K562 (cell line): ENCODE results near the gene CSRNP3. TPM values are rescaled to one million over a fixed set of nuclear protein-coding genes. Genes with fewer than 3 reads are reported as not detected.

Source experiments
- ATAC-seq: fragments of 200-7000 bp; cut with Tn5 transposase; 3 replicates; pipeline ENCODE4 v1.9.1; 2020; ENCODE audit warnings: moderate library complexity
- BruUV-seq: library from RNA; stranded (reverse); fragments of 400-500 nt; replicated peaks from 2 replicates; lab custom pipeline; 2021; lab: Mats Ljungman, UMichigan
- CTCF ChIA-PET: fragments of 300-600 bp; formaldehyde crosslinking; extraction: SDS; loops from one replicate; lab custom pipeline; 2021; ENCODE audit warnings: low intra/inter-chr PET ratio; lab: Yijun Ruan, JAX
- POLR2A ChIA-PET: fragments of 300-600, 350-650 bp; sonication (Branson Sonifier 250); formaldehyde crosslinking; extraction: SDS; loops from one replicate; lab custom pipeline; 2021; ENCODE audit warnings: antibody characterized with exemption, inconsistent platforms; lab: Yijun Ruan, JAX
- DNase-seq, 4 experiments: peaks; one replicate each; pipeline versions ENCODE4 v3.0.0 to v3.0.0-alpha.2; 2011 to 2018; ENCODE audit warnings: low spot score in 3 of 4, mixed read lengths in 3 of 4; ENCODE audit errors: extremely low read depth in 1 of 4
- FAIRE-seq: peaks from 2 replicates; lab custom pipeline; 2011; peaks lifted over from hg19 to GRCh38; lab: Jason Lieb, UNC
- H2AFZ ChIP-seq: 2 replicates; pipeline ENCODE4 v1.6.0; 2011; ENCODE audit warnings: low read depth, low read length, control low read depth, inconsistent platforms
- H3K27ac ChIP-seq: fragments of 200-600 bp; 3 replicates; pipeline ENCODE4 v1.8.0; 2011; ENCODE audit warnings: low read depth, mild to moderate bottlenecking, control low read depth, inconsistent platforms, low read length, moderate library complexity, mixed read lengths; ENCODE audit errors: extremely low read depth
- H3K27me3 ChIP-seq, 2 experiments: fragments of 300-600 bp in 1 of 2; 2 replicates in 1 of 2; 3 replicates in 1 of 2; pipeline versions ENCODE4 v1.6.0 to v1.8.0; 2011; ENCODE audit warnings: inconsistent platforms in 2 of 2, low read length in 2 of 2, mild to moderate bottlenecking in 1 of 2, mixed read lengths in 1 of 2, moderate library complexity in 1 of 2; ENCODE audit not compliant: control insufficient read depth in 2 of 2, insufficient read depth in 2 of 2
- H3K36me3 ChIP-seq: fragments of 300-600 bp; 3 replicates; pipeline ENCODE4 v1.8.0; 2011; ENCODE audit warnings: mild to moderate bottlenecking, low read length, inconsistent platforms; ENCODE audit not compliant: control insufficient read depth, insufficient read depth
- H3K4me1 ChIP-seq, 2 experiments: fragments of 200-600 bp in 1 of 2; replicated peaks in 1 of 2; 2 replicates in 1 of 2; 3 replicates in 1 of 2; pipeline versions ENCODE4 v1.5.1 to v1.8.0; 2011; ENCODE audit warnings: inconsistent platforms in 2 of 2, low read length in 2 of 2, mild to moderate bottlenecking in 1 of 2, mixed read lengths in 1 of 2, moderate library complexity in 1 of 2; ENCODE audit not compliant: control insufficient read depth in 2 of 2, insufficient read depth in 2 of 2
- H3K4me2 ChIP-seq: 2 replicates; pipeline ENCODE4 v1.6.1; 2011; ENCODE audit warnings: low read length, control low read depth, inconsistent platforms, mixed read lengths; ENCODE audit not compliant: insufficient read depth
- H3K4me3 ChIP-seq: fragments of 200-600 bp; sonication (generic), shearing (Covaris generic); 2 replicates; pipeline ENCODE4 v1.5.1; 2016; ENCODE audit warnings: control low read depth, inconsistent platforms
- H3K79me2 ChIP-seq: fragments of 200-600 bp; 3 replicates; pipeline ENCODE4 v1.8.0; 2011; ENCODE audit warnings: low read length, inconsistent platforms; ENCODE audit not compliant: control insufficient read depth, insufficient read depth
- H3K9ac ChIP-seq, 2 experiments: 2 replicates each; pipeline versions ENCODE4 v1.6.0 to v1.6.1; 2011; ENCODE audit warnings: low read depth in 2 of 2, low read length in 2 of 2, control low read depth in 1 of 2, inconsistent platforms in 1 of 2, mild to moderate bottlenecking in 1 of 2, mixed read lengths in 1 of 2; ENCODE audit not compliant: insufficient read depth in 1 of 2
- H3K9me1 ChIP-seq: one replicate; pipeline ENCODE4 v1.6.0; 2011; ENCODE audit warnings: inconsistent platforms, mild to moderate bottlenecking, low read length, moderate library complexity; ENCODE audit not compliant: control insufficient read depth, insufficient read depth
- H3K9me3 ChIP-seq: replicated peaks from 2 replicates; pipeline ENCODE4 v1.5.1; 2011; ENCODE audit warnings: low read depth, low read length, inconsistent platforms; ENCODE audit not compliant: control insufficient read depth, insufficient read depth
- H4K20me1 ChIP-seq: replicated peaks from 2 replicates; pipeline ENCODE4 v1.6.1; 2011; ENCODE audit warnings: low read length, inconsistent platforms, mixed read lengths; ENCODE audit not compliant: control insufficient read depth, insufficient read depth
- CSDE1 ChIP-seq, 2 experiments: fragments of 450-650 bp; IDR thresholded peaks; 2 replicates each; pipeline ENCODE4 v1.6.1; 2016; ENCODE audit warnings: mild to moderate bottlenecking in 1 of 2
- MTA1 ChIP-seq: fragments of 450-650 bp; IDR thresholded peaks from 2 replicates; pipeline ENCODE4 v1.6.1; 2017; ENCODE audit warnings: borderline replicate concordance
- MTA3 ChIP-seq: fragments of 450-650 bp; formaldehyde crosslinking; IDR thresholded peaks from 2 replicates; pipeline ENCODE4 v1.6.1; 2017; ENCODE audit warnings: mild to moderate bottlenecking, borderline replicate concordance
- NFXL1 ChIP-seq: fragments of 450-650 bp; formaldehyde crosslinking; IDR thresholded peaks from 2 replicates; pipeline ENCODE4 v1.4.0; 2021; ENCODE audit warnings: mild to moderate bottlenecking
- RAD51 ChIP-seq: fragments of 450-650 bp; IDR thresholded peaks from 2 replicates; pipeline ENCODE4 v1.7.1; 2016; ENCODE audit warnings: low read depth, mild to moderate bottlenecking, borderline replicate concordance
- RBFOX2 ChIP-seq: fragments of 200-400 bp; formaldehyde crosslinking; IDR thresholded peaks from 2 replicates; pipeline ENCODE4 v1.6.1; 2017; ENCODE audit warnings: low read depth, mild to moderate bottlenecking, low read length, moderate library complexity
- RFX1 ChIP-seq: fragments of 450-650 bp; IDR thresholded peaks from 2 replicates; pipeline ENCODE4 v1.6.1; 2016; ENCODE audit warnings: mild to moderate bottlenecking, moderate library complexity
- SIN3B ChIP-seq: fragments of 450-650 bp; IDR thresholded peaks from 2 replicates; pipeline ENCODE4 v1.6.1; 2017; ENCODE audit warnings: low read depth, mild to moderate bottlenecking, moderate library complexity
- ZNF121 ChIP-seq: sonication (generic); formaldehyde crosslinking; conservative IDR thresholded peaks from 2 replicates; pipeline ENCODE4 v1.8.0; 2022; ENCODE audit warnings: missing genetic modification reagents
- ZNF589 ChIP-seq: fragments of 200-800 bp; sonication (Bioruptor generic); IDR thresholded peaks from 2 replicates; pipeline ENCODE4 v1.6.1; 2016; ENCODE audit warnings: low read depth, missing genetic modification characterization, missing compliant biosample characterization
- WGBS: fragments of 100-300 bp; shearing (Covaris generic); methylation state at CpG from one replicate; pipeline ENCODE4 v1.1.6; 2016; ENCODE audit warnings: low coverage, mixed read lengths; ENCODE audit not compliant: insufficient coverage; ENCODE audit errors: missing lambda C conversion rate; 5-methylcytosine and 5-hydroxymethylcytosine counted together
- in situ Hi-C: fragments of 300-500 bp; cut with MboI; formaldehyde crosslinking; loops from 4 replicates; pipeline ENCODE4 v1.15.0; 2018; ENCODE audit warnings: inconsistent platforms, mixed read lengths
- intact Hi-C: fragments of 100-400 bp; cut with micrococcal nuclease; formaldehyde crosslinking; loops from 2 replicates; pipeline ENCODE4 v1.14.2; 2022
- polyA plus RNA-seq, 8 experiments: library from polyadenylated mRNA; depleted of rRNA in 4 of 8; stranded (reverse) in 5 of 8; unstranded in 3 of 8; fragments of >200 nt; fragmentation: Nextera tagmentation in 2 of 8; fragmentation: Illumina TruSeq in 1 of 8; extraction: Ambion mirVana in 2 of 8; extraction: Trizol in 1 of 8; gene quantifications; 2 replicates each; pipeline versions ENCODE4 v1.2.1 to v1.2.3, GENCODE V29; 2011 to 2014; ENCODE audit warnings: inconsistent platforms in 1 of 8, missing spikeins in 1 of 8
- total RNA-seq, 7 experiments: library from RNA; depleted of rRNA in 6 of 7; stranded (reverse); fragments of >200 nt in 6 of 7; fragmentation: Illumina TruSeq in 2 of 7; extraction: Trizol in 2 of 7; gene quantifications; 2 replicates each; pipeline versions ENCODE4 v1.2.1 to v1.2.3, GENCODE V29; 2011 to 2021; ENCODE audit warnings: low replicate concordance in 1 of 7
- TF ChIP-seq, protein P1 (sequence below): fragments of 450-650 bp; IDR thresholded peaks from 2 replicates; pipeline ENCODE4 v1.6.1; 2017; ENCODE audit warnings: antibody characterized with exemption
- TF ChIP-seq, protein P2 (sequence below), 2 experiments: fragments of 450-650 bp; IDR thresholded peaks; 2 replicates each; pipeline ENCODE4 v1.6.1; 2016
- TF ChIP-seq, protein P3 (sequence below): fragments of 450-650 bp; IDR thresholded peaks from 2 replicates; pipeline ENCODE4 v1.6.1; 2016; ENCODE audit warnings: missing biosample characterization, missing genetic modification characterization

Gene CSRNP3
- total and polyA plus RNA-seq, 9 of the 15 experiments (the other 6 are each of a cell fraction or from before 2014, with no cell fraction given): not detected

DNA sequence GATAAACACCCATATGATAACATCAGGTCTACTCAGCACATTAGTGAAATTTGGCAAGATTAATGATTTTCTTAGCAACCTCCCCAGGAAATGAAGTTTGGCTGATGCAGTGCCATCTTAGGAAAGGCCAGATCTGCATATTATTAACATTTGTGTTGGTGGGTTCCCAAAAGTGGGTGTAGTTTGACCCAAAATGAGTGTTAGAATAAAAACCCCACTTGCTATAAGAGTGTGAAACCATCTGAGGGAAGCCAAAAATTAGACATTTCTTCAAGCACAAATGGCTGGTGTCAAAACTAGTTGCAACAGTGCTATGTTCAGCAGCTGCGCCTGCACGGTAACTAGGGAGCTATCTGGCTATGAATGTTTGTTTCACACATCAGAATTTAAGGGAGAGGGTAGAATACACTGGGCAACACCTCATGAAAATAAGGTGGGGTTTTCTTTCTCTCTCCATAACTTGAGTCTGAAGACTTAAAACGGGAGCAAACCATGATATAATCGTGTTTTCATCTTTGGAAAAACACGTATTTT is 15.9 kb upstream of the CSRNP3 start:
- H3K9me3 ChIP-seq: no peaks in the 10 kb centered on the region
- no peak overlapping the region for H3K4me3 ChIP-seq
- DNase-seq (no peak), ATAC-seq (no peak), FAIRE-seq (no peak)
- no peak overlapping the region for H3K9ac ChIP-seq
- BruUV-seq: no TSS peak
- H3K36me3 ChIP-seq: no peaks in the 10 kb centered on the region
- POLR2A ChIA-PET: no interaction called here
- intact Hi-C loops: no loop called here
- CTCF ChIA-PET: no interaction called here
- no peaks in the 10 kb centered on the region for H3K4me1 ChIP-seq
- no peak overlapping the region for H3K27ac ChIP-seq
- no peaks in the 10 kb centered on the region for H3K27me3 ChIP-seq
- H3K9me1 ChIP-seq: no peaks in the 10 kb centered on the region
- 0% methylated on average over 5 of the region's 5 CpGs for WGBS
- in situ Hi-C loops: no loop called here
- H2AFZ ChIP-seq: no peak overlapping the region
- no peak overlapping the region for H3K4me2 ChIP-seq
- no peaks in the 10 kb centered on the region for H4K20me1 ChIP-seq
- TF ChIP-seq MTA1 (no peak), ZNF121 (CRISPR knock-in tag) (no peak)
- no peaks in the 10 kb centered on the region for H3K79me2 ChIP-seq

DNA sequence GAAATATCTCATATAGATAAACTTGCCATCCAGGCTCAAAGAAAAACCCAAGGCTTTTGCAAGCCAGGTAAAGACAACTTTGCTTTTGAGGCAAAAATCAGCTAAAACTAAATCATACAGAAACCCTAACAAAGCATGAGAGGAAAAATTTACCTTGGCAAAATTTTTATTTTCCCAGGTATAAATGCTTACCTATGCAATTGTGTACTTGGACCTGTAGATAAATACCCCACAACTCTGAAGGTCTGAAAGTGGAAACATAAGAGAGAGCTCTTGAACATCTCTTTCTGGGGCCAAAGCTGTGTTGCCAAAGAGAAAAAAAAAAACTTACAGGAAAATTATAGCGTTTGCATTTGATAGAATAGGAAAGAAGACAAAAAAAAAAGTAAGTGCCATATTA is 14.6 kb upstream of the CSRNP3 start:
- no peaks in the 10 kb centered on the region for H3K4me1 ChIP-seq
- DNase-seq: no peak
- H4K20me1 ChIP-seq: no peaks in the 10 kb centered on the region
- H2AFZ ChIP-seq: no peak overlapping the region
- H3K9ac ChIP-seq: no peak overlapping the region
- CTCF ChIA-PET: no interaction called here
- no peak for ATAC-seq
- H3K79me2 ChIP-seq: no peaks in the 10 kb centered on the region
- H3K27ac ChIP-seq: no peak overlapping the region
- no peaks in the 10 kb centered on the region for H3K9me3 ChIP-seq
- H3K4me2 ChIP-seq: no peak overlapping the region
- POLR2A ChIA-PET: no interaction called here
- no peaks in the 10 kb centered on the region for H3K9me1 ChIP-seq
- no peak for FAIRE-seq
- BruUV-seq: no TSS peak
- in situ Hi-C loops (no loop called here), intact Hi-C loops (no loop called here)
- 0% methylated on average over 1 of the region's 1 CpG for WGBS
- no peaks in the 10 kb centered on the region for H3K27me3 ChIP-seq
- no peaks in the 10 kb centered on the region for H3K36me3 ChIP-seq
- no peak overlapping the region for H3K4me3 ChIP-seq
- TF ChIP-seq MTA3 (no peak), RBFOX2 (no peak), SIN3B (no peak), CSDE1 (IDR thresholded peaks at IDR 0.05) (no peak), ZNF589 (no peak), NFXL1 (CRISPR knock-in tag) (no peak), RAD51 (no peak), RFX1 (no peak)
- TF ChIP-seq, protein P1, sequence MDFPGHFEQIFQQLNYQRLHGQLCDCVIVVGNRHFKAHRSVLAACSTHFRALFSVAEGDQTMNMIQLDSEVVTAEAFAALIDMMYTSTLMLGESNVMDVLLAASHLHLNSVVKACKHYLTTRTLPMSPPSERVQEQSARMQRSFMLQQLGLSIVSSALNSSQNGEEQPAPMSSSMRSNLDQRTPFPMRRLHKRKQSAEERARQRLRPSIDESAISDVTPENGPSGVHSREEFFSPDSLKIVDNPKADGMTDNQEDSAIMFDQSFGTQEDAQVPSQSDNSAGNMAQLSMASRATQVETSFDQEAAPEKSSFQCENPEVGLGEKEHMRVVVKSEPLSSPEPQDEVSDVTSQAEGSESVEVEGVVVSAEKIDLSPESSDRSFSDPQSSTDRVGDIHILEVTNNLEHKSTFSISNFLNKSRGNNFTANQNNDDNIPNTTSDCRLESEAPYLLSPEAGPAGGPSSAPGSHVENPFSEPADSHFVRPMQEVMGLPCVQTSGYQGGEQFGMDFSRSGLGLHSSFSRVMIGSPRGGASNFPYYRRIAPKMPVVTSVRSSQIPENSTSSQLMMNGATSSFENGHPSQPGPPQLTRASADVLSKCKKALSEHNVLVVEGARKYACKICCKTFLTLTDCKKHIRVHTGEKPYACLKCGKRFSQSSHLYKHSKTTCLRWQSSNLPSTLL: no peak
- TF ChIP-seq, protein P2, sequence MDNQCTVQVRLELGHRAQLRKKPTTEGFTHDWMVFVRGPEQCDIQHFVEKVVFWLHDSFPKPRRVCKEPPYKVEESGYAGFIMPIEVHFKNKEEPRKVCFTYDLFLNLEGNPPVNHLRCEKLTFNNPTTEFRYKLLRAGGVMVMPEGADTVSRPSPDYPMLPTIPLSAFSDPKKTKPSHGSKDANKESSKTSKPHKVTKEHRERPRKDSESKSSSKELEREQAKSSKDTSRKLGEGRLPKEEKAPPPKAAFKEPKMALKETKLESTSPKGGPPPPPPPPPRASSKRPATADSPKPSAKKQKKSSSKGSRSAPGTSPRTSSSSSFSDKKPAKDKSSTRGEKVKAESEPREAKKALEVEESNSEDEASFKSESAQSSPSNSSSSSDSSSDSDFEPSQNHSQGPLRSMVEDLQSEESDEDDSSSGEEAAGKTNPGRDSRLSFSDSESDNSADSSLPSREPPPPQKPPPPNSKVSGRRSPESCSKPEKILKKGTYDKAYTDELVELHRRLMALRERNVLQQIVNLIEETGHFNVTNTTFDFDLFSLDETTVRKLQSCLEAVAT (IDR thresholded peaks at IDR 0.05): no peak
- TF ChIP-seq, protein P3, sequence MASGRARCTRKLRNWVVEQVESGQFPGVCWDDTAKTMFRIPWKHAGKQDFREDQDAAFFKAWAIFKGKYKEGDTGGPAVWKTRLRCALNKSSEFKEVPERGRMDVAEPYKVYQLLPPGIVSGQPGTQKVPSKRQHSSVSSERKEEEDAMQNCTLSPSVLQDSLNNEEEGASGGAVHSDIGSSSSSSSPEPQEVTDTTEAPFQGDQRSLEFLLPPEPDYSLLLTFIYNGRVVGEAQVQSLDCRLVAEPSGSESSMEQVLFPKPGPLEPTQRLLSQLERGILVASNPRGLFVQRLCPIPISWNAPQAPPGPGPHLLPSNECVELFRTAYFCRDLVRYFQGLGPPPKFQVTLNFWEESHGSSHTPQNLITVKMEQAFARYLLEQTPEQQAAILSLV (tag): no peak
